ENCODE results near the gene STRN4. TPM values are rescaled to one million over a fixed set of nuclear protein-coding genes. Genes with fewer than 3 reads are reported as not detected.

STRN4 gene
- total RNA-seq, 4 donors from 2014 or later: 60.1 to 86.4 (median 69.7) TPM

DNA sequence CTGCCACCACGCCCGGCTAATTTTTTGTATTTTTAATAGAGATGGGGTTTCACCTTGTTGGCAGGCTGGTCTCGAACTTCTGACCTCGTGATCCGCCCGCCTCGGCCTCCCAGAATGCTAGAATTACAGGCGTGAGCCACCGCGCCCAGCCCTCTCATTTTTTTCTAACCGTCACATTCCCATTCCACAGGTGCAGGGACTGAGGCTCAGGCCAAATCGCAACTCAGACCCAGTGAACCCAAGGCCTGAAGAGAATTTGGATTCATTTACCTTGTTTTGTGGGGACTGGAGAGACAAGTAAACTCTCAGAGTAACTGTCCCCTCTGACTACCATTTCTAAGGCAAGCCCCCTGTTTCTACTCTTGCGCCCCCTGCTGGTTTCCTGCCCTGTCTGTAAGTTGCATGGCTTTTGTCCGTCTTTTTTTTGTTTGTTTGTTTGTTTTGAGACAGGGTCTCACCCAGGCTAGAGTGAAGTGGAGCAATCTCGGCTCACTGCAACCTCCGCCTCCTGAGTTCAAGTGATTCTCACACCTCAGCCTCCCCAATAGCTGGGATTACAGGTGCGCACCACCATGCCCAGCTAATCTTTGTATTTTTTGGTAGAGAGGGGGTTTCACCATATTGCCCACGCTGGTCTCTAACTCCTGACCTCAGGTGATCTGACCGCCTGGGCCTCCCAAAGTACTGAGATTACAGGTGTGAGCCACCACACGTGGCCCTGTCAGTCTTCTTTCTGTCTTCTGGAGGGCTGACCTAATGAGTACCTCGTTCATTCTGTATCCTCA lies 2.3 kb upstream of the STRN4 start:
- no peaks in the 10 kb centered on the region for H3K9me3 ChIP-seq
- H3K27ac ChIP-seq: no peak overlapping the region
- H3K36me3 ChIP-seq: peaks cover 0 to 15% (median 0%) of the 10 kb centered on the region in 3 donors
- no peak for TF ChIP-seq POLR2A (IDR thresholded peaks at IDR 0.05)
- TF ChIP-seq, protein P1, sequence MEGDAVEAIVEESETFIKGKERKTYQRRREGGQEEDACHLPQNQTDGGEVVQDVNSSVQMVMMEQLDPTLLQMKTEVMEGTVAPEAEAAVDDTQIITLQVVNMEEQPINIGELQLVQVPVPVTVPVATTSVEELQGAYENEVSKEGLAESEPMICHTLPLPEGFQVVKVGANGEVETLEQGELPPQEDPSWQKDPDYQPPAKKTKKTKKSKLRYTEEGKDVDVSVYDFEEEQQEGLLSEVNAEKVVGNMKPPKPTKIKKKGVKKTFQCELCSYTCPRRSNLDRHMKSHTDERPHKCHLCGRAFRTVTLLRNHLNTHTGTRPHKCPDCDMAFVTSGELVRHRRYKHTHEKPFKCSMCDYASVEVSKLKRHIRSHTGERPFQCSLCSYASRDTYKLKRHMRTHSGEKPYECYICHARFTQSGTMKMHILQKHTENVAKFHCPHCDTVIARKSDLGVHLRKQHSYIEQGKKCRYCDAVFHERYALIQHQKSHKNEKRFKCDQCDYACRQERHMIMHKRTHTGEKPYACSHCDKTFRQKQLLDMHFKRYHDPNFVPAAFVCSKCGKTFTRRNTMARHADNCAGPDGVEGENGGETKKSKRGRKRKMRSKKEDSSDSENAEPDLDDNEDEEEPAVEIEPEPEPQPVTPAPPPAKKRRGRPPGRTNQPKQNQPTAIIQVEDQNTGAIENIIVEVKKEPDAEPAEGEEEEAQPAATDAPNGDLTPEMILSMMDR (IDR thresholded peaks at IDR 0.05): peak; percentile 49 to 81 (median 68)
- no peaks in the 10 kb centered on the region for H3K27me3 ChIP-seq
- DNase-seq: no peak
- 81 to 82% methylated on average over 12 to 21 of the region's 21 CpGs for WGBS, 2 donors
- intact Hi-C loops (cut with DNase I): no loop called here
- H3K4me3 ChIP-seq: no peak overlapping the region
- peaks cover 22 to 52% (median 24%) of the 10 kb centered on the region in 3 donors for H3K4me1 ChIP-seq

DNA sequence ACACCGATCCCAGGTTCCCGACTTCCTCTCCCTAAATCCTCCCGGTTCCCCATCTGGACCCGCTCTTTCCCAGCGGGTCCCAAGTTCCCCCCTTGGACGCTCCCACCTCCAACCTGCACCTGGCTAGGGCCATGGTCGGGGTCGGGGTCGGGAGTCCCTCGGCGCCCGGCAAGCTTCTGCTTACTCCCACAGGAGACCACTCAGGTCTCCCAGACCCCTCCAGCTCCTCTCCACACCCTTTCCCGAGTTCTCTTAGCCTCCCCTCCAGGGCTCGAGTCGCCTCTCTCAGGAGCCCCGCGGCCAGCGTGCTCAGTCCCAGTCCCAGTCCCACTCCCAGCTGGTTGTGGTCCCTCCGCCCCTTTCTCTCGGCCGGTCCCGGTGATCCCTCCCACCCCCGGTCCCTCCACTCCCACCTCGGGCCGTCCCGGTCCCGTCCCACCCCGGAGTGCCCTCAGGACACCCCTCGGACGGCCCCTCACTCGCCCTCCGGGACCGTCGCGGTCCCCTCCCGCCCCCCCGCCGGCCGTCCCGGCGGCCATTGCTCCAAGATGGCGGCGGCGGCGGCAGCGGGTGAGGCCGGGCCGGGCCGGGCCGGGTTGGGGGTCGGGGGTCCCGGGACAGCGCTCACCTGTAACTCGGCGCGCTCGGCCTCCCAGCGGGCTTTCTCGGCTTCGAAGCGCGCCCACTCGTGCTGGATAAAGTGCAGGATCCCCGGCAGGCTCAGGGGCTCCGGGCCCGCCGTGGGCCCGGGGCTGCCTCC lies 549 bp downstream of the STRN4 start, which contains the start of gene FKRP:
TSS of gene FKRP (plus strand) at position 537 of the 760 bp plus-strand sequence. CDS start 9,394 bp downstream, outside the sequence.
- H3K27ac ChIP-seq: peak within 1 kb of the TSS; percentile 88 to 97 (median 94)
- intact Hi-C loops (cut with DNase I): no loop called here
- H3K4me1 ChIP-seq: peaks cover 26 to 79% (median 43%) of the 10 kb centered on the region in 3 donors
- H3K36me3 ChIP-seq: peaks cover 0 to 17% (median 0%) of the 10 kb centered on the region in 3 donors
- no peak for TF ChIP-seq POLR2A (IDR thresholded peaks at IDR 0.05)
- TF ChIP-seq, protein P1 (IDR thresholded peaks at IDR 0.05): no peak
- no peaks in the 10 kb centered on the region for H3K9me3 ChIP-seq
- DNase-seq: no peak
- H3K4me3 ChIP-seq: peak within 1 kb of the TSS; percentile 95 to 100 (median 98)
- H3K27me3 ChIP-seq: no peaks in the 10 kb centered on the region
- 0% methylated on average over 19 to 22 of the region's 68 CpGs for WGBS, 2 donors

DNA sequence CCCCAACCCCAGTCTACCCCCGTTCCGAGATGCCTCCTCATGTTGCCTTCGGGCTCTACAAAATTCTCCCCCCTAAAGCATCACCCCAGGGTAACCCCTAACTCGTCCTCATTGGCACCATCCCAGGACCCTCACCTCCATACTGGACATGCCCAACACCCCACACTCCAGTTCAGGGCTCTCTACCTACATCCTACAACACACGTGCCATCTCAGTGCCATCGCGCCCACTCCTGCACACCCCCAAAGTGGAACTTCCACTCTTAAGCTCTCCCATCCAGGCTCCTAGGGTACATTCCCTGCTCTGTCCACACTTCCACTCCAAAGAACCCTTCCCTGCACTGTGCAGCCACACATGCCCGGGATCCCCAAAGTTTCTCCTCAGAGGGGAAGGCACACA lies 1.2 kb downstream of the STRN4 start:
- H3K36me3 ChIP-seq: peaks cover 0 to 22% (median 0%) of the 10 kb centered on the region in 3 donors
- WGBS, 2 donors: 14 to 18% methylated on average over 8 of the region's 8 CpGs
- intact Hi-C loops (cut with DNase I): no loop called here
- peaks cover 26 to 81% (median 49%) of the 10 kb centered on the region in 3 donors for H3K4me1 ChIP-seq
- TF ChIP-seq POLR2A (IDR thresholded peaks at IDR 0.05): no peak
- TF ChIP-seq, protein P1 (IDR thresholded peaks at IDR 0.05): no peak
- no peaks in the 10 kb centered on the region for H3K9me3 ChIP-seq
- H3K4me3 ChIP-seq: peak overlapping the region; percentile 95 to 100 (median 98)
- H3K27ac ChIP-seq: peak overlapping the region in 3 of 4 donors; percentile 91 to 97 (median 97)
- no peaks in the 10 kb centered on the region for H3K27me3 ChIP-seq
- no peak for DNase-seq

DNA sequence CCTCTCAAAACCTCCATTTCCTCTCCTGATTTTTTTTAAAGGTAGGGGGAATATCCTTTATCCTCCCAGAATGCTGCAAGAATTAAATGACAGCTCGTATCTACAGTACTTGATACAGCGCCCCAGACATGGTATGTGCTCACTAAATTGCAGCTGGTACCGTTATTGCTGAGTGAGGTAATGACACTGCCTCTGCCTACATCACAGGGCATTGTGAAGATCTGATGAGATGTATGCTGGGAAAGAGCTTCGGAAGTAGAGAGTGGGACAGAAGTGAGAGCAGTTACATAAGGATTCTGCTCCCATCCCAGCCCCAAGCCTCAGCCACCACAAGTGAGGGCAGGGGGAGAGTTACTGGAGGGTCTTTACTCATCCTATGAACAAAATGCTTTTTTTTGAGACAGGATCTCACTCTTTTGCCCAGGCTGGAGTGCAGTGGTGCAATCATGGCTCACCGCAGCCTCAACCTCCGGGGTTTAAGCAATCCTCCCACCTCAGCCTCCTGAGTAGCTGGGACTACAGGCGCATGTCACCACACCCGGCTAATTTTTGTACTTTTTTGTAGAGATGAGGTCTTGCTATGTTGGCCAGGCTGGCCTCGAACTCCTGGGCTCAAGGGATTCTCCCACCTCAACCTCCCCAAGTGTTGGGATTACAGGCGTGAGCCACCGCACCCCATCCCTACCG lies 2.1 kb downstream of the STRN4 start:
- Histone ChIP-seq H3K36me3 (peaks cover 0 to 30% (median 7%) of the 10 kb centered on the region in 3 donors), H3K9me3 (no peaks in the 10 kb centered on the region), H3K4me1 (peaks cover 26 to 84% (median 57%) of the 10 kb centered on the region in 3 donors), H3K27ac (no peak overlapping the region), H3K4me3 (peak overlapping the region in 2 of 4 donors; percentile 98 to 100), H3K27me3 (no peaks in the 10 kb centered on the region)
- intact Hi-C loops (cut with DNase I): no loop called here
- no peak for TF ChIP-seq POLR2A (IDR thresholded peaks at IDR 0.05)
- TF ChIP-seq, protein P1 (IDR thresholded peaks at IDR 0.05): no peak
- no peak for DNase-seq
- 78 to 89% methylated on average over 11 of the region's 12 CpGs for WGBS, 2 donors

All from esophagus squamous epithelium (tissue), 5 donors.